GM21576 (cell line): ENCODE results near the gene NEK9.

ENCODE experiments used
- ATAC-seq: cut with Tn5 transposase; IDR thresholded peaks from one replicate; pipeline ENCODE4 v1.9.1; 2021; ENCODE audit warnings: mild to moderate bottlenecking, moderate library complexity; ENCODE audit not compliant: unreplicated experiment

Gene NEK9

GRCh38 chr14:75113932-75114539, 12.8 kb downstream of the NEK9 start:
- ATAC-seq, result no peak

GRCh38 chr14:75109877-75110276, 17.0 kb downstream of the NEK9 start:
- no peak for ATAC-seq

GRCh38 chr14:75107186-75107585, 19.7 kb downstream of the NEK9 start:
- ATAC-seq, result no peak

GRCh38 chr14:75101491-75101890, 25.4 kb downstream of the NEK9 start:
- no peak for ATAC-seq

GRCh38 chr14:75098682-75099081, 28.2 kb downstream of the NEK9 start:
- no peak for ATAC-seq

GRCh38 chr14:75098212-75098611, 28.6 kb downstream of the NEK9 start:
- ATAC-seq, result no peak

- no peak for ATAC-seq
Measured at GRCh38 chr14:75096959-75097358, 29.9 kb downstream of the NEK9 start.

- no peak for ATAC-seq
Measured at GRCh38 chr14:75095690-75096089, 31.2 kb downstream of the NEK9 start.

- no peak for ATAC-seq
Measured at GRCh38 chr14:75094896-75095295, 32.0 kb downstream of the NEK9 start.

- ATAC-seq, result no peak
Measured at GRCh38 chr14:75092698-75093097, 34.1 kb downstream of the NEK9 start.

- ATAC-seq, result no peak
Measured at GRCh38 chr14:75091251-75091650, 35.6 kb downstream of the NEK9 start.

GRCh38 chr14:75090353-75090752, 36.5 kb downstream of the NEK9 start:
- ATAC-seq, result no peak

GRCh38 chr14:75088566-75089373, 38.1 kb downstream of the NEK9 start:
- ATAC-seq, result no peak

- no peak for ATAC-seq
Measured at GRCh38 chr14:75088153-75088552, 38.7 kb downstream of the NEK9 start.

GRCh38 chr14:75084513-75084912, 42.3 kb downstream of the NEK9 start:
- ATAC-seq, result no peak

GRCh38 chr14:75083271-75083670, 43.6 kb downstream of the NEK9 start:
- ATAC-seq, result no peak

- ATAC-seq, result no peak
Measured at GRCh38 chr14:75081660-75082229, 45.1 kb downstream of the NEK9 start.

- no peak for ATAC-seq
Measured at GRCh38 chr14:75079521-75079920, 47.3 kb downstream of the NEK9 start.

- ATAC-seq, result no peak
Measured at GRCh38 chr14:75077794-75078193, 49.1 kb downstream of the NEK9 start.

GRCh38 chr14:75070383-75070782, 56.5 kb downstream of the NEK9 start:
- ATAC-seq, result no peak

- no peak for ATAC-seq
Measured at GRCh38 chr14:75069811-75070145, 57.1 kb downstream of the NEK9 start.

GRCh38 chr14:75069121-75069810, 57.6 kb downstream of the NEK9 start, which contains the start of gene ZC2HC1C:
ZC2HC1C (plus strand) TSS chr14:75069641; CDS start chr14:75070574, 933 bp downstream.
- peak; percentile 53 for ATAC-seq
